K562 (cell line): Measurements from ENCODE around the gene ZNF501. TPM values are rescaled to one million over a fixed set of nuclear protein-coding genes. Genes with fewer than 3 reads are reported as not detected.
A peak's percentile ranks its signal among the peaks of the same experiment; 100 is the strongest.

Experiments
- CBFA2T2 ChIP-seq: fragments of 450-650 bp; conservative IDR thresholded peaks from 2 replicates; pipeline ENCODE4 v1.6.1; 2017; ENCODE audit warnings: mild to moderate bottlenecking
- CBX5 ChIP-seq: IDR thresholded peaks from 2 replicates; pipeline ENCODE4 v1.6.1; 2014; ENCODE audit warnings: low read depth, borderline replicate concordance
- CTBP1 ChIP-seq: fragments of 450-650 bp; IDR thresholded peaks from 2 replicates; pipeline ENCODE4 v1.6.1; 2016; ENCODE audit warnings: borderline replicate concordance
- IRF9 ChIP-seq: fragments of 450-650 bp; IDR thresholded peaks from 2 replicates; pipeline ENCODE4 v1.6.1; 2016; ENCODE audit warnings: missing biosample characterization, missing genetic modification characterization
- KLF10 ChIP-seq: fragments of 250-450 bp; sonication (Bioruptor Pico); IDR thresholded peaks from 2 replicates; pipeline ENCODE4 v1.6.1; 2021; ENCODE audit warnings: matching md5 sums
- MBD1 ChIP-seq: fragments of 250-450 bp; sonication (Bioruptor Pico); IDR thresholded peaks from 2 replicates; pipeline ENCODE4 v1.8.0; 2022; ENCODE audit warnings: inconsistent platforms
- MCM2 ChIP-seq: fragments of 450-650 bp; IDR thresholded peaks from 2 replicates; pipeline ENCODE4 v1.6.1; 2017; ENCODE audit warnings: low read depth, mild to moderate bottlenecking
- MCM3 ChIP-seq: fragments of 450-650 bp; IDR thresholded peaks from 2 replicates; pipeline ENCODE4 v1.6.1; 2016
- POLR2A ChIP-seq: fragments of 450-650 bp; conservative IDR thresholded peaks from 2 replicates; pipeline ENCODE4 v1.6.1; 2016
- TARDBP ChIP-seq: fragments of 450-650 bp; IDR thresholded peaks from 2 replicates; pipeline ENCODE4 v1.6.1; 2016
- ZBTB11 ChIP-seq, 3 experiments: fragments of 200-800 bp in 1 of 3; fragments of 250-450 bp in 1 of 3; fragments of 450-650 bp in 1 of 3; sonication (Bioruptor Pico) in 1 of 3; sonication (Bioruptor generic) in 1 of 3; formaldehyde crosslinking in 1 of 3; IDR thresholded peaks; 2 replicates each; pipeline versions ENCODE4 v1.6.1 to v1.8.0; 2016 to 2022; ENCODE audit warnings: mild to moderate bottlenecking in 2 of 3, missing genetic modification characterization in 2 of 3, missing compliant biosample characterization in 1 of 3, moderate library complexity in 1 of 3
- ZNF121 ChIP-seq: sonication (generic); formaldehyde crosslinking; conservative IDR thresholded peaks from 2 replicates; pipeline ENCODE4 v1.8.0; 2022; ENCODE audit warnings: missing genetic modification reagents
- ZNF445 ChIP-seq: fragments of 250-450 bp; sonication (Bioruptor Pico); IDR thresholded peaks from 2 replicates; pipeline ENCODE4 v1.4.0; 2020; ENCODE audit warnings: low read depth, mild to moderate bottlenecking, moderate library complexity
- ZNF586 ChIP-seq: fragments of 450-650 bp; formaldehyde crosslinking; conservative IDR thresholded peaks from 2 replicates; pipeline ENCODE4 v1.4.0; 2020; ENCODE audit warnings: mild to moderate bottlenecking, moderate library complexity
- ZNF644 ChIP-seq: fragments of 200-800 bp; sonication (Bioruptor generic); IDR thresholded peaks from 2 replicates; pipeline ENCODE4 v1.6.1; 2016; ENCODE audit warnings: low read depth, missing genetic modification characterization, missing compliant biosample characterization
- ZNF785 ChIP-seq: fragments of 250-450 bp; sonication (Bioruptor Pico); IDR thresholded peaks from 2 replicates; pipeline ENCODE4 v1.4.0; 2020; ENCODE audit warnings: mild to moderate bottlenecking
- polyA plus RNA-seq, 8 experiments: library from polyadenylated mRNA; depleted of rRNA in 4 of 8; stranded (reverse) in 5 of 8; unstranded in 3 of 8; fragments of >200 nt; fragmentation: Nextera tagmentation in 2 of 8; fragmentation: Illumina TruSeq in 1 of 8; extraction: Ambion mirVana in 2 of 8; extraction: Trizol in 1 of 8; gene quantifications; 2 replicates each; pipeline versions ENCODE4 v1.2.1 to v1.2.3, GENCODE V29; 2011 to 2014; ENCODE audit warnings: inconsistent platforms in 1 of 8, missing spikeins in 1 of 8
- total RNA-seq, 7 experiments: library from RNA; depleted of rRNA in 6 of 7; stranded (reverse); fragments of >200 nt in 6 of 7; fragmentation: Illumina TruSeq in 2 of 7; extraction: Trizol in 2 of 7; gene quantifications; 2 replicates each; pipeline versions ENCODE4 v1.2.1 to v1.2.3, GENCODE V29; 2011 to 2021; ENCODE audit warnings: low replicate concordance in 1 of 7
- TF ChIP-seq, protein P1 (sequence below): fragments of 250-450 bp; sonication (Bioruptor Pico); IDR thresholded peaks from 2 replicates; pipeline ENCODE4 v1.5.0; 2021
- TF ChIP-seq, protein P2 (sequence below): fragments of 450-650 bp; IDR thresholded peaks from 2 replicates; pipeline ENCODE4 v1.6.1; 2016; ENCODE audit warnings: antibody characterized with exemption
- TF ChIP-seq, protein P3 (sequence below): fragments of 250-450 bp; sonication (Bioruptor Pico); IDR thresholded peaks from 2 replicates; pipeline ENCODE4 v1.8.0; 2022; ENCODE audit warnings: moderate library complexity, mild to moderate bottlenecking, inconsistent platforms

ZNF501 gene
- total and polyA plus RNA-seq, 9 of the 15 experiments (the other 6 are each of a cell fraction or from before 2014, with no cell fraction given): 1.2 to 6.5 (median 3.7) TPM

GRCh38 chr3:44762170-44762677 is 32.8 kb downstream of the ZNF501 start (continued):
- TF ChIP-seq MBD1 (CRISPR knock-in tag) (no peak), CBX5 (no peak), TARDBP (0 out of 2 replicates have a peak, but pooled peaks have one; percentile 13), ZNF445 (CRISPR knock-in tag) (no peak), MCM3 (no peak), ZNF121 (no peak), ZNF785 (no peak), IRF9 (tag) (no peak), CTBP1 (no peak), KLF10 (CRISPR knock-in tag) (no peak), ZNF644 (tag) (0 out of 2 replicates have a peak, but pooled peaks have one; percentile 1), CBFA2T2 (no peak), MCM2 (no peak), ZNF586 (no peak), POLR2A (no peak), ZBTB11 (CRISPR knock-in tag; IDR thresholded peaks at IDR 0.05) (no peak)
- TF ChIP-seq, protein P1, sequence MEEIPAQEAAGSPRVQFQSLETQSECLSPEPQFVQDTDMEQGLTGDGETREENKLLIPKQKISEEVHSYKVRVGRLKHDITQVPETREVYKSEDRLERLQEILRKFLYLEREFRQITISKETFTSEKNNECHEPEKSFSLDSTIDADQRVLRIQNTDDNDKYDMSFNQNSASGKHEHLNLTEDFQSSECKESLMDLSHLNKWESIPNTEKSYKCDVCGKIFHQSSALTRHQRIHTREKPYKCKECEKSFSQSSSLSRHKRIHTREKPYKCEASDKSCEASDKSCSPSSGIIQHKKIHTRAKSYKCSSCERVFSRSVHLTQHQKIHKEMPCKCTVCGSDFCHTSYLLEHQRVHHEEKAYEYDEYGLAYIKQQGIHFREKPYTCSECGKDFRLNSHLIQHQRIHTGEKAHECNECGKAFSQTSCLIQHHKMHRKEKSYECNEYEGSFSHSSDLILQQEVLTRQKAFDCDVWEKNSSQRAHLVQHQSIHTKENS (CRISPR knock-in tag): no peak
- TF ChIP-seq, protein P2, sequence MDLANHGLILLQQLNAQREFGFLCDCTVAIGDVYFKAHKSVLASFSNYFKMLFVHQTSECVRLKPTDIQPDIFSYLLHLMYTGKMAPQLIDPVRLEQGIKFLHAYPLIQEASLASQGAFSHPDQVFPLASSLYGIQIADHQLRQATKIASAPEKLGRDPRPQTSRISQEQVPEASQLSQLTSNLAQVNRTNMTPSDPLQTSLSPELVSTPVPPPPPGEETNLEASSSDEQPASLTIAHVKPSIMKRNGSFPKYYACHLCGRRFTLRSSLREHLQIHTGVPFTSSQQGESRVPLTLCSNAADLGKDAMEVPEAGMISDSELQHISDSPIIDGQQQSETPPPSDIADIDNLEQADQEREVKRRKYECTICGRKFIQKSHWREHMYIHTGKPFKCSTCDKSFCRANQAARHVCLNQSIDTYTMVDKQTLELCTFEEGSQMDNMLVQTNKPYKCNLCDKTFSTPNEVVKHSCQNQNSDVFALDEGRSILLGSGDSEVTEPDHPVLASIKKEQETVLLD: no peak
- TF ChIP-seq, protein P3, sequence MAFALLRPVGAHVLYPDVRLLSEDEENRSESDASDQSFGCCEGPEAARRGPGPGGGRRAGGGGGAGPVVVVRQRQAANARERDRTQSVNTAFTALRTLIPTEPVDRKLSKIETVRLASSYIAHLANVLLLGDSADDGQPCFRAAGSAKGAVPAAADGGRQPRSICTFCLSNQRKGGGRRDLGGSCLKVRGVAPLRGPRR (CRISPR knock-in tag): no peak
